Fibroblast of pulmonary artery (primary cell): Measurements from ENCODE around the gene TTLL11.

Experiments used
- DNase-seq: peaks from one replicate; pipeline ENCODE4 v3.0.0-alpha.2; 2010; ENCODE audit warnings: low read depth
- H3K4me3 ChIP-seq: replicated peaks from 2 replicates; pipeline ENCODE4 v1.5.1; 2011; ENCODE audit warnings: low read depth, mild to moderate bottlenecking, control low read depth, low read length, moderate library complexity
- CTCF ChIP-seq: IDR thresholded peaks from 2 replicates; pipeline ENCODE4 v1.5.1; 2011; ENCODE audit warnings: mild to moderate bottlenecking, control low read depth, low read length, inconsistent platforms; ENCODE audit errors: missing control alignments

TTLL11 gene

GRCh38 chr9:122042056-122042455, 51.1 kb downstream of the TTLL11 start:
- no peak for TF ChIP-seq CTCF
- DNase-seq: no peak
- H3K4me3 ChIP-seq: no peak overlapping the region

GRCh38 chr9:122040561-122041242, 52.4 kb downstream of the TTLL11 start:
- no peak for TF ChIP-seq CTCF
- DNase-seq: no peak
- no peak overlapping the region for H3K4me3 ChIP-seq

GRCh38 chr9:122039234-122039633, 53.9 kb downstream of the TTLL11 start:
- no peak for TF ChIP-seq CTCF
- no peak overlapping the region for H3K4me3 ChIP-seq
- no peak for DNase-seq

- no peak overlapping the region for H3K4me3 ChIP-seq
- peak; percentile 39 for DNase-seq
- no peak for TF ChIP-seq CTCF
Measured at GRCh38 chr9:122036988-122037387, 56.1 kb downstream of the TTLL11 start.

GRCh38 chr9:122036408-122036807, 56.7 kb downstream of the TTLL11 start:
- no peak for TF ChIP-seq CTCF
- no peak for DNase-seq
- no peak overlapping the region for H3K4me3 ChIP-seq

- no peak for TF ChIP-seq CTCF
- no peak overlapping the region for H3K4me3 ChIP-seq
- DNase-seq: no peak
Measured at GRCh38 chr9:122033775-122034373, 59.2 kb downstream of the TTLL11 start.

GRCh38 chr9:122032346-122032745, 60.8 kb downstream of the TTLL11 start:
- H3K4me3 ChIP-seq: no peak overlapping the region
- no peak for DNase-seq
- no peak for TF ChIP-seq CTCF
